ENCODE data around the gene NALF2.

DNA sequence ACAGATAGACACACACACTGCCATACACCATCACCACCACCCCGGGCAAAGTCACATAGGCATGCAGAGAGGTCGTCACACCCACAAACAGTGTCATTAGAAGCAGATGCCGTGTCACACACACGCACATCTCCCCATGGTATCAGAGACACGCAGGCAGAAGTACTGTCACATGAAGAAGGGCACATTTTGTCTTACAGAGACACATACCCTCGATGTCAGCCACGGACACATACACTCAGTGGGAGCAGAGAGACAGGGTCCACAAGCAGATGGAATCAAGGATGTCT lies 3.3 kb downstream of the NALF2 start:
- TF ChIP-seq, protein P1, sequence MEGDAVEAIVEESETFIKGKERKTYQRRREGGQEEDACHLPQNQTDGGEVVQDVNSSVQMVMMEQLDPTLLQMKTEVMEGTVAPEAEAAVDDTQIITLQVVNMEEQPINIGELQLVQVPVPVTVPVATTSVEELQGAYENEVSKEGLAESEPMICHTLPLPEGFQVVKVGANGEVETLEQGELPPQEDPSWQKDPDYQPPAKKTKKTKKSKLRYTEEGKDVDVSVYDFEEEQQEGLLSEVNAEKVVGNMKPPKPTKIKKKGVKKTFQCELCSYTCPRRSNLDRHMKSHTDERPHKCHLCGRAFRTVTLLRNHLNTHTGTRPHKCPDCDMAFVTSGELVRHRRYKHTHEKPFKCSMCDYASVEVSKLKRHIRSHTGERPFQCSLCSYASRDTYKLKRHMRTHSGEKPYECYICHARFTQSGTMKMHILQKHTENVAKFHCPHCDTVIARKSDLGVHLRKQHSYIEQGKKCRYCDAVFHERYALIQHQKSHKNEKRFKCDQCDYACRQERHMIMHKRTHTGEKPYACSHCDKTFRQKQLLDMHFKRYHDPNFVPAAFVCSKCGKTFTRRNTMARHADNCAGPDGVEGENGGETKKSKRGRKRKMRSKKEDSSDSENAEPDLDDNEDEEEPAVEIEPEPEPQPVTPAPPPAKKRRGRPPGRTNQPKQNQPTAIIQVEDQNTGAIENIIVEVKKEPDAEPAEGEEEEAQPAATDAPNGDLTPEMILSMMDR (IDR thresholded peaks at IDR 0.05), result no peak
- TF ChIP-seq POLR2A (IDR thresholded peaks at IDR 0.05), result no peak
